ENCODE results near the gene CADM4. TPM values are rescaled to one million over a fixed set of nuclear protein-coding genes. Genes with fewer than 3 reads are reported as not detected.

Gene CADM4
- total and polyA plus RNA-seq, 4 donors, result 0.47 to 4.9 (median 3.3) TPM

DNA sequence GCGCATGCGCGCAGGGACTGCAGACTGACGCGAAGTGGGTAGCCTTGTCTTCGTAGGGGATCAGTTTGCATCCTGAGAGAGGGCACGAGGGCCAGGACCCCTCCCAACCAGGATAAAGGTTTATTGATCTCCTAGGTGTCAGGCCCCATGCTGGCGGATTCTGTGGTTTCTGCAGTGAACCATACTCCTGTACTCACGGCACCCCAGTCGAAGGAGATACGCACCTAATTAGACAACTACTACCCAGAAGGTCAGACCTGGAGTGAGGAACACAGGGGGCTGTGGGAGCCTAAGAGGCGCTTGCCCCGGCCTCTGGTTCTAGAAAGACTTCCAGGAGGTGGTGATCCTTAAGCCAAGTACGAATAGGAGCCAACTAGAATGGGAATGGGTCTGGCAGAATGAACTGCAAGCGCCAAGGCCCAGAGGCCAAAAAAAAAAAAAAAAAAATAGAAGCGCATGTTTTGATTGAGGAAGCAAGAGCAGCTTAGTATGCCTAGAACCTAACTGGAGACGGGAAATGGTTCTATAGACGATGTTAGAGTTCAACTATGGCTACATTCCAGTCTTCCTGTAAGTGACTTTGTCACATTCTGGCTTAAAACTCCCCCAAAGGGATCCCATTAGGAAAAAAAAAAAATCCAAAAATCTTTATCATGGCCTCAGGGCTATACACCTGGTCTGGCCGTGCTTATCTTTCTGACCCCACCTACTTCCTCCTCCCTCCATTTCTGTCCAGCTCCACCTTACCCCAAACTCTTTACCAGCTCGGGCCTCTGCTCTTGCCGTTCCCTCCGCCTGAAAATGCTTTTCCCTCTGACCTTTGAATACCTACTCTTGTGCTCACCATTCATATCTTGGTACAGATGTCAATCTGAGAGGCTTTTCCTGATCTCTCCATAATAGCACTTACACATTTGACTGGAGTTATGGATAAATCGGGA is 19.3 kb downstream of the CADM4 start:
- peak overlapping the region; percentile 56 to 96 for H3K9ac ChIP-seq (ENCODE audit: low read depth in 1 of 2, low read length in 2 of 2)
- peak overlapping the region; percentile 83 to 91 for H3K27ac ChIP-seq (ENCODE audit: low read depth in 1 of 2, low read length in 2 of 2)
- no peaks in the 10 kb centered on the region for H3K27me3 ChIP-seq (ENCODE audit: control insufficient read depth in 4 of 4, insufficient read depth in 4 of 4, low read length in 3 of 4)
- TF ChIP-seq TAF1 (conservative IDR thresholded peaks at IDR 0.05) (no peak), GABPA (IDR thresholded peaks at IDR 0.05 in 1 of 2, conservative IDR thresholded peaks at IDR 0.05 in 1 of 2) (no peak)
- peaks cover 0 to 16% (median 11%) of the 10 kb centered on the region in 4 donors for H3K4me1 ChIP-seq (ENCODE audit: control insufficient read depth in 4 of 4, insufficient read depth in 4 of 4, low read length in 3 of 4)
- H3K9me3 ChIP-seq (ENCODE audit: control insufficient read depth in 4 of 4, low read length in 3 of 4), result no peaks in the 10 kb centered on the region
- peak overlapping the region; percentile 70 to 100 (median 93) for H3K4me3 ChIP-seq (ENCODE audit: low read depth in 1 of 3, low read length in 3 of 3)
- H3K36me3 ChIP-seq (ENCODE audit: control insufficient read depth in 4 of 4, insufficient read depth in 3 of 4, low read depth in 1 of 4, low read length in 3 of 4), result no peaks in the 10 kb centered on the region
- 50% methylated on average over 23 of the region's 23 CpGs for WGBS
- DNase-seq (ENCODE audit: low spot score), result no peak

DNA sequence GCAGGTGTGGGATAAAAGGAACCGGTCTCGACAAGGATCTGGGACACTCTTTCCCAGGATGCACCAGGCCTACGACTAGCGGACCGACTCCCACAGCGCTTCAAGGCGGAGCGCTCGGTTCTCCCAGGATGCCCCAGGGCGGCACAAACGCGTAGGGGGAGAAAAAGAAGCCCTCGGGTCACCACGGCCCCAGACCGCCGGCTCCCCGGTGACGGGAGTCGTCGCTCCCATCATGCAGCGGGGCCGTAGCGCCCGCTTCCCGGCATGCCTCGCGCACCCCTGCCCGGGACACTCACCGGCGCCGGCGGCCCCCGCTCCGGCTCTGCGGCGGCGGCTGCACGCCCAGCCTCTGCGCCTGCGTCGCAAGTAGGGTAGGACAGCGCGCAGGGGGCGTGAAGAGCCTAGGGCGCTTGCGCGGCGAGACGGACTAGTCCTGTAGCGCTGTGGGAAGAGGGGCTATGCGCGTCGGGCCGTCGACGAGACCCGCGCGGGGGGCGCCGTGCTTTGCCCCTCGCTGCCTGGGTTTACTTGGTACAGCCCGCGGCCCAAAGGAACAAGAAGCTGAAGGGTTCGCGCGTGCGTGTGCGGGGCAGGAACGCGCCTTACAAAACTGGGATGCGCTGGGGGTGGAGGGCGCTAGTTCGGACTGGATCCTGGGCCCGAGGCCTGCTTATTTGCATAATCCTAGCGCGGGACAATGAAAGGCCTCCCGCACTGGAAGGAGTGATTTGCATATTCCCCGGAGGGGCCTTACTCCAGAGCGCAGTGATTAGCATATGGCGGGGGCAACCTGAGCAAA is 20.2 kb downstream of the CADM4 start, which contains the start of gene ZNF428:
TSS of gene ZNF428 (minus strand) at position 368 of the 799 bp plus-strand sequence. CDS start 5,325 bp downstream, outside the sequence.
- no peaks in the 10 kb centered on the region for H3K9me3 ChIP-seq (ENCODE audit: control insufficient read depth in 4 of 4, low read length in 3 of 4)
- TF ChIP-seq SP1 (IDR thresholded peaks at IDR 0.05), result no peak
- no peak for TF ChIP-seq NR2F2 (IDR thresholded peaks at IDR 0.05)
- TF ChIP-seq JUND (IDR thresholded peaks at IDR 0.05), result no peak
- TF ChIP-seq YY1 (IDR thresholded peaks at IDR 0.05), result peak; percentile 34
- TF ChIP-seq, protein P1, sequence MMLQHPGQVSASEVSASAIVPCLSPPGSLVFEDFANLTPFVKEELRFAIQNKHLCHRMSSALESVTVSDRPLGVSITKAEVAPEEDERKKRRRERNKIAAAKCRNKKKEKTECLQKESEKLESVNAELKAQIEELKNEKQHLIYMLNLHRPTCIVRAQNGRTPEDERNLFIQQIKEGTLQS (IDR thresholded peaks at IDR 0.05), result no peak
- no peak for TF ChIP-seq FOXA2 (IDR thresholded peaks at IDR 0.05)
- no peak for TF ChIP-seq RXRA (IDR thresholded peaks at IDR 0.05)
- peak within 1 kb of the TSS; percentile 70 to 100 (median 93) for H3K4me3 ChIP-seq (ENCODE audit: low read depth in 1 of 3, low read length in 3 of 3)
- peak within 1 kb of the TSS; percentile 83 to 91 for H3K27ac ChIP-seq (ENCODE audit: low read depth in 1 of 2, low read length in 2 of 2)
- peak; percentile 85 for DNase-seq (ENCODE audit: low spot score)
- H3K4me1 ChIP-seq (ENCODE audit: control insufficient read depth in 4 of 4, insufficient read depth in 4 of 4, low read length in 3 of 4), result peaks cover 0 to 16% (median 11%) of the 10 kb centered on the region in 4 donors
- H3K9ac ChIP-seq (ENCODE audit: low read depth in 1 of 2, low read length in 2 of 2), result peak within 1 kb of the TSS; percentile 95 to 96
- no peaks in the 10 kb centered on the region for H3K27me3 ChIP-seq (ENCODE audit: control insufficient read depth in 4 of 4, insufficient read depth in 4 of 4, low read length in 3 of 4)
- no peaks in the 10 kb centered on the region for H3K36me3 ChIP-seq (ENCODE audit: control insufficient read depth in 4 of 4, insufficient read depth in 3 of 4, low read depth in 1 of 4, low read length in 3 of 4)
- under 1% methylated on average over 81 of the region's 81 CpGs for WGBS

DNA sequence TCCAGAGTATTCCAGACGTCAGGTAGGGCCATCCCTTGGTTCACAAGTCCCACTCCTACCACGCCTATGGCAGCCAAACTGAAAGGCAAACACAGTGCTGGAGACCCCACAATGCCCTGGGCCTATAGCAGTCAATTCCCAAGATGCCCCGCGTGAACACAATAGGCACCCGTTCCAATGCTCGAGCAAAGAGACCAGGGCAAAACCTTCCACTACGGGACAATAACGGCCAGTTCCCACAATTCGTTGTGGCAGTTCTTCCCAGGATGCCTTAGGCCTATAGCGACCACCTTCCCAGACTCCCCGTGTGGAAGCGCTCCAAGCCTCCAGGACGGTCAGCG is 20.8 kb downstream of the CADM4 start:
- no peak for DNase-seq (ENCODE audit: low spot score)
- TF ChIP-seq SP1 (IDR thresholded peaks at IDR 0.05) (peak; percentile 15), NR2F2 (IDR thresholded peaks at IDR 0.05) (no peak), TAF1 (conservative IDR thresholded peaks at IDR 0.05) (peak; percentile 38), JUND (IDR thresholded peaks at IDR 0.05) (no peak)
- Histone ChIP-seq H3K4me1 (ENCODE audit: control insufficient read depth in 4 of 4, insufficient read depth in 4 of 4, low read length in 3 of 4) (peaks cover 0 to 16% (median 11%) of the 10 kb centered on the region in 4 donors), H3K36me3 (ENCODE audit: control insufficient read depth in 4 of 4, insufficient read depth in 3 of 4, low read depth in 1 of 4, low read length in 3 of 4) (no peaks in the 10 kb centered on the region), H3K4me3 (ENCODE audit: low read depth in 1 of 3, low read length in 3 of 3) (peak overlapping the region; percentile 70 to 100 (median 93)), H3K27ac (ENCODE audit: low read depth in 1 of 2, low read length in 2 of 2) (peak overlapping the region; percentile 83 to 91), H3K9ac (ENCODE audit: low read depth in 1 of 2, low read length in 2 of 2) (peak overlapping the region; percentile 95 to 96), H3K27me3 (ENCODE audit: control insufficient read depth in 4 of 4, insufficient read depth in 4 of 4, low read length in 3 of 4) (no peaks in the 10 kb centered on the region), H3K9me3 (ENCODE audit: control insufficient read depth in 4 of 4, low read length in 3 of 4) (no peaks in the 10 kb centered on the region)
- under 1% methylated on average over 14 of the region's 14 CpGs for WGBS

DNA sequence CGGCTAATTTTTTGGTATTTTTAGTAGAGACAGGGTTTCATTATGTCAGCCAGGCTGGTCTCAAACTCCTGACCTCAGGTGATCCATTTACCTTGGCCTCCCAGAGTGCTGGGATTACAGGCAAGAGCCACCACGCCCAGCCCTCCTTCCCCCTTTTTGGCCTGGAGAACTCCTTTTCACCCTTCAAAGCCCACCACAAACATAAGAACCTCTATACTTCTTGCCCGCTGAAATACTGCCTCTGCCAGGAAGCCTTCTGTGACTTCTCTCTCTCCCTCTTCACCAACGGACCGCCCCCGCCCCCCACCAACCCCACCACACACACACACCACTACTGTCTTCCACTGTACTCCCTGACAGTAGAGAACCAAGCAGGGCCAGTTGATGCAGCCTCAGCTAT is 22.7 kb downstream of the CADM4 start:
- H3K27me3 ChIP-seq (ENCODE audit: control insufficient read depth in 4 of 4, insufficient read depth in 4 of 4, low read length in 3 of 4), result no peaks in the 10 kb centered on the region
- H3K4me3 ChIP-seq (ENCODE audit: low read depth in 1 of 3, low read length in 3 of 3), result no peak overlapping the region
- peaks cover 0 to 16% (median 11%) of the 10 kb centered on the region in 4 donors for H3K4me1 ChIP-seq (ENCODE audit: control insufficient read depth in 4 of 4, insufficient read depth in 4 of 4, low read length in 3 of 4)
- 92% methylated on average over 6 of the region's 6 CpGs for WGBS
- H3K27ac ChIP-seq (ENCODE audit: low read depth in 1 of 2, low read length in 2 of 2), result no peak overlapping the region
- peaks cover 0 to 10% (median 2%) of the 10 kb centered on the region in 4 donors for H3K36me3 ChIP-seq (ENCODE audit: control insufficient read depth in 4 of 4, insufficient read depth in 3 of 4, low read depth in 1 of 4, low read length in 3 of 4)
- TF ChIP-seq TAF1 (conservative IDR thresholded peaks at IDR 0.05) (no peak), FOXA2 (IDR thresholded peaks at IDR 0.05) (no peak), JUND (IDR thresholded peaks at IDR 0.05) (no peak), HNF4G (IDR thresholded peaks at IDR 0.05) (no peak), EGR1 (IDR thresholded peaks at IDR 0.05; ENCODE audit: low read depth in 2 of 2) (no peak)
- TF ChIP-seq, protein P2, sequence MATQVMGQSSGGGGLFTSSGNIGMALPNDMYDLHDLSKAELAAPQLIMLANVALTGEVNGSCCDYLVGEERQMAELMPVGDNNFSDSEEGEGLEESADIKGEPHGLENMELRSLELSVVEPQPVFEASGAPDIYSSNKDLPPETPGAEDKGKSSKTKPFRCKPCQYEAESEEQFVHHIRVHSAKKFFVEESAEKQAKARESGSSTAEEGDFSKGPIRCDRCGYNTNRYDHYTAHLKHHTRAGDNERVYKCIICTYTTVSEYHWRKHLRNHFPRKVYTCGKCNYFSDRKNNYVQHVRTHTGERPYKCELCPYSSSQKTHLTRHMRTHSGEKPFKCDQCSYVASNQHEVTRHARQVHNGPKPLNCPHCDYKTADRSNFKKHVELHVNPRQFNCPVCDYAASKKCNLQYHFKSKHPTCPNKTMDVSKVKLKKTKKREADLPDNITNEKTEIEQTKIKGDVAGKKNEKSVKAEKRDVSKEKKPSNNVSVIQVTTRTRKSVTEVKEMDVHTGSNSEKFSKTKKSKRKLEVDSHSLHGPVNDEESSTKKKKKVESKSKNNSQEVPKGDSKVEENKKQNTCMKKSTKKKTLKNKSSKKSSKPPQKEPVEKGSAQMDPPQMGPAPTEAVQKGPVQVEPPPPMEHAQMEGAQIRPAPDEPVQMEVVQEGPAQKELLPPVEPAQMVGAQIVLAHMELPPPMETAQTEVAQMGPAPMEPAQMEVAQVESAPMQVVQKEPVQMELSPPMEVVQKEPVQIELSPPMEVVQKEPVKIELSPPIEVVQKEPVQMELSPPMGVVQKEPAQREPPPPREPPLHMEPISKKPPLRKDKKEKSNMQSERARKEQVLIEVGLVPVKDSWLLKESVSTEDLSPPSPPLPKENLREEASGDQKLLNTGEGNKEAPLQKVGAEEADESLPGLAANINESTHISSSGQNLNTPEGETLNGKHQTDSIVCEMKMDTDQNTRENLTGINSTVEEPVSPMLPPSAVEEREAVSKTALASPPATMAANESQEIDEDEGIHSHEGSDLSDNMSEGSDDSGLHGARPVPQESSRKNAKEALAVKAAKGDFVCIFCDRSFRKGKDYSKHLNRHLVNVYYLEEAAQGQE (IDR thresholded peaks at IDR 0.05), result no peak
- H3K9me3 ChIP-seq (ENCODE audit: control insufficient read depth in 4 of 4, low read length in 3 of 4), result no peaks in the 10 kb centered on the region
- no peak overlapping the region for H3K9ac ChIP-seq (ENCODE audit: low read depth in 1 of 2, low read length in 2 of 2)
- no peak for DNase-seq (ENCODE audit: low spot score)

All from liver (tissue), 9 donors.